Esophagus muscularis mucosa (tissue), 4 donors: Measurements from ENCODE around the gene CFAP54. TPM values are rescaled to one million over a fixed set of nuclear protein-coding genes. Genes with fewer than 3 reads are reported as not detected.

Experiments
- DNase-seq: peaks from one replicate; pipeline ENCODE4 v3.0.0-alpha.2; 2017; ENCODE audit errors: extremely low spot score
- H3K27ac ChIP-seq, 4 donors: fragments of 200-600 bp; sonication (generic); replicated peaks in 1 of 4; 1 replicate in 3 of 4; 2 replicates in 1 of 4; pipeline ENCODE4 v1.5.1; 2016 to 2019; ENCODE audit warnings: mild to moderate bottlenecking in 1 of 4
- H3K27me3 ChIP-seq, 4 donors: fragments of 200-600 bp; sonication (generic); one replicate each; pipeline versions ENCODE4 v1.5.1 to v1.6.0; 2016 to 2019
- H3K36me3 ChIP-seq, 4 donors: fragments of 200-600 bp; sonication (generic); one replicate each; pipeline ENCODE4 v1.5.1; 2016 to 2019
- H3K4me1 ChIP-seq, 4 donors: fragments of 200-600 bp; sonication (generic); one replicate each; pipeline ENCODE4 v1.5.1; 2016 to 2019
- H3K4me3 ChIP-seq, 4 donors: fragments of 200-600 bp; sonication (generic); 1 replicate in 2 of 4; 2 replicates in 2 of 4; pipeline ENCODE4 v1.5.1; 2016 to 2019; ENCODE audit warnings: mild to moderate bottlenecking in 4 of 4, moderate library complexity in 1 of 4
- H3K9me3 ChIP-seq, 4 donors: fragments of 200-600 bp; sonication (generic); 1 replicate in 3 of 4; 2 replicates in 1 of 4; pipeline ENCODE4 v1.5.1; 2016 to 2019
- CTCF ChIP-seq, 3 experiments: fragments of 200-600 bp in 2 of 3; fragments of 450-650 bp in 1 of 3; sonication (generic) in 2 of 3; IDR thresholded peaks; one replicate each; pipeline ENCODE4 v1.5.1; 2017 to 2019; ENCODE audit warnings: antibody characterized with exemption in 3 of 3, mild to moderate bottlenecking in 2 of 3, moderate library complexity in 1 of 3
- EP300 ChIP-seq: sonication (generic); formaldehyde crosslinking; IDR thresholded peaks from one replicate; pipeline ENCODE4 v1.6.1; 2017; ENCODE audit warnings: antibody characterized with exemption
- POLR2A ChIP-seq: fragments of 450-650 bp; IDR thresholded peaks from one replicate; pipeline ENCODE4 v1.6.1; 2017; ENCODE audit warnings: antibody characterized with exemption, moderate library complexity, mild to moderate bottlenecking, low read depth
- POLR2AphosphoS5 ChIP-seq, 2 donors: sonication (generic); formaldehyde crosslinking; IDR thresholded peaks; one replicate each; pipeline ENCODE4 v1.6.1; 2017; ENCODE audit warnings: antibody characterized with exemption in 2 of 2
- WGBS: methylation state at CpG from one replicate; pipeline ENCODE4 v1.1.5; 2018; 5-methylcytosine and 5-hydroxymethylcytosine counted together
- intact Hi-C: fragments of 100-400 bp; cut with DNase I; formaldehyde crosslinking; loops from one replicate; pipeline ENCODE4 v1.15.1; 2023
- total RNA-seq, 4 donors: library from RNA; depleted of rRNA; stranded (reverse); fragments of >200 nt; gene quantifications; one replicate each; pipeline versions ENCODE4 v1.1.0 to v1.2.1, GENCODE V29; 2016

Gene CFAP54
- total RNA-seq, 4 donors from 2014 or later: 3.0 to 5.8 (median 4.3) TPM

DNA sequence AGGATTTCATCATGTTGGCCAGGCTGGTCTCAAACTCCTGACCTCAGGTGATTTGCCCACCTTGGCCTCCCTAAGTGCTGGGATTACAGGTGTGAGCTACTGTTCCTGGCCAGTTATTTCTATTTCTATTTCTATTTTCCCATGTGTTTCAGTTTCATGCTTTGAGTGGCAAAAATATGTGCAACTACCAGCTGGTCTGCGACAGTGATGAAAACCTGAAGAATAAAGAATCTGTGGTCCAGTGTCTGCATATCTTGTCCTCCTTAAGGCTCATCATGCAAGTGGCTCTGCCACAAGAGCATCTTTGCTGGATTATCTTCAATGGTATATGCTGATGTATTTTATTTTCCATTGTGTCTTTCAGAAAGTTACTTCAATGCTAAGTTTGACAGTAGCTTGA, 17.4 kb downstream of the CFAP54 start:
- peaks cover 16 to 54% (median 38%) of the 10 kb centered on the region in 4 donors for H3K4me1 ChIP-seq
- DNase-seq: peak; percentile 37
- no peaks in the 10 kb centered on the region for H3K36me3 ChIP-seq
- H3K9me3 ChIP-seq: no peaks in the 10 kb centered on the region
- H3K27me3 ChIP-seq: no peaks in the 10 kb centered on the region
- H3K27ac ChIP-seq: no peak overlapping the region
- intact Hi-C loops: no loop called here
- no peak overlapping the region for H3K4me3 ChIP-seq
- 100% methylated on average over 1 of the region's 1 CpG for WGBS
- TF ChIP-seq POLR2AphosphoS5 (IDR thresholded peaks at IDR 0.05) (no peak), CTCF (IDR thresholded peaks at IDR 0.05) (no peak), POLR2A (no peak), EP300 (no peak)

- Histone ChIP-seq H3K4me1 (peaks cover 8 to 58% (median 48%) of the 10 kb centered on the region in 4 donors), H3K27me3 (no peaks in the 10 kb centered on the region), H3K4me3 (no peak overlapping the region), H3K27ac (peak overlapping the region; percentile 78 to 81 (median 80)), H3K9me3 (no peaks in the 10 kb centered on the region), H3K36me3 (no peaks in the 10 kb centered on the region)
- TF ChIP-seq CTCF (IDR thresholded peaks at IDR 0.05): no peak
- peak; percentile 47 to 51 for TF ChIP-seq POLR2AphosphoS5 (IDR thresholded peaks at IDR 0.05)
- WGBS: 19% methylated on average over 3 of the region's 3 CpGs
- intact Hi-C loops: loop anchor here (5.0 kb wide), 1 partner anchor 108 kb away; the partner anchor contains the start of gene CDK17
- peak; percentile 89 for DNase-seq
These were observed 21.0 kb downstream of the CFAP54 start for GRCh38 chr12:96510306-96510764.

DNA sequence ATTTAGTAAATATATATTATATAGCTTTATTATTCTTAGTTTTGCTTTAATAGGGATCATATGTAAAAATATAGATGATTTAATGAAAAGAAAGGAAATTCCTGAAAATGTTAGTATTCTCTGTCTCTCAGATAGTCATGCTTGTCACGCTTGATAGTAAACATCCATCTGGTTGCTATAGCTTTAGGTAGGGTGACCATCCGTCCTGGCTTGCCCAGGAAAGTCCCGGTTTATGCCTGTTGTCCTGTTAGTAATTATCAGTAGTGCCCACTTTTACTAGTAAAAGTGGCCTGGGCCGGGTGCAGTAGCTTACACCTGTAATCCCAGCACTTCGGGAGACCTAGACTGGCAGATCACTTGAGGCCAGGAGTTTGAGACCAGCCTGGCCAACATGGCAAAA, 23.8 kb downstream of the CFAP54 start:
- H3K27me3 ChIP-seq: no peaks in the 10 kb centered on the region
- H3K9me3 ChIP-seq: no peaks in the 10 kb centered on the region
- intact Hi-C loops: loop anchor here (5.0 kb wide), 1 partner anchor 111 kb away; the partner anchor contains the start of gene CDK17
- TF ChIP-seq CTCF (IDR thresholded peaks at IDR 0.05) (no peak), POLR2A (no peak), POLR2AphosphoS5 (IDR thresholded peaks at IDR 0.05) (no peak), EP300 (no peak)
- peaks cover 8 to 63% (median 49%) of the 10 kb centered on the region in 4 donors for H3K4me1 ChIP-seq
- 93% methylated on average over 5 of the region's 5 CpGs for WGBS
- no peak overlapping the region for H3K4me3 ChIP-seq
- no peak for DNase-seq
- no peaks in the 10 kb centered on the region for H3K36me3 ChIP-seq
- H3K27ac ChIP-seq: peak overlapping the region in 3 of 4 donors; percentile 29 to 66 (median 36)

- no peak overlapping the region for H3K4me3 ChIP-seq
- intact Hi-C loops: loop anchor here (5.0 kb wide), 1 partner anchor 111 kb away; the partner anchor contains the start of gene CDK17
- WGBS: 68% methylated on average over 4 of the region's 4 CpGs
- DNase-seq: no peak
- TF ChIP-seq CTCF (IDR thresholded peaks at IDR 0.05) (no peak), EP300 (no peak), POLR2AphosphoS5 (IDR thresholded peaks at IDR 0.05) (no peak), POLR2A (no peak)
- H3K36me3 ChIP-seq: no peaks in the 10 kb centered on the region
- no peaks in the 10 kb centered on the region for H3K27me3 ChIP-seq
- no peaks in the 10 kb centered on the region for H3K9me3 ChIP-seq
- H3K27ac ChIP-seq: peak overlapping the region; percentile 29 to 66 (median 32)
- peaks cover 8 to 58% (median 47%) of the 10 kb centered on the region in 4 donors for H3K4me1 ChIP-seq
These were observed 24.3 kb downstream of the CFAP54 start for GRCh38 chr12:96513681-96514080.

DNA sequence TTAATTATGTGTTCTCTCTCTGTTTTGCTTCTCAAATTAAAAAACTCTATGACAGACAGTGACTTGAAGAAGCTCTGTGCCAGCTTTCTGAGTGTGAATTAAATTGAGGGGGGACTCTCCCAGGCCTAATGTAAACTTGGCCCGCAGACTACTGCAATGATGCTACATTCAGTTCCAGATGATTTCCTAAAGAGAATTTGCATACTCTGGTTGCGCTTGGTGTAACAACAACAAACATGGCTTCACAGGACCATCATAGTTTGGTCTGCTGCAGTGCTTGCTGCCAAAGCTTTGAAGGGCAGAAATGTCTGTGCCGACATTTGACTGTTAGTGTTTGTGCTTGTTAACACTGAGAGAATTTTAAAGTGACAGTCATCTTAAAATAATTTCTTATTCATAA, 25.0 kb downstream of the CFAP54 start:
- intact Hi-C loops: loop anchor here (5.0 kb wide), 1 partner anchor 112 kb away; the partner anchor contains the start of gene CDK17
- DNase-seq: no peak
- no peaks in the 10 kb centered on the region for H3K36me3 ChIP-seq
- H3K4me3 ChIP-seq: no peak overlapping the region
- no peaks in the 10 kb centered on the region for H3K27me3 ChIP-seq
- H3K4me1 ChIP-seq: peaks cover 8 to 52% (median 41%) of the 10 kb centered on the region in 4 donors
- TF ChIP-seq POLR2A (no peak), POLR2AphosphoS5 (IDR thresholded peaks at IDR 0.05) (no peak), EP300 (no peak), CTCF (IDR thresholded peaks at IDR 0.05) (no peak)
- 43% methylated on average over 3 of the region's 3 CpGs for WGBS
- H3K27ac ChIP-seq: peak overlapping the region; percentile 24 to 66 (median 29)
- H3K9me3 ChIP-seq: no peaks in the 10 kb centered on the region
